ENCODE data around the gene USP47.
A peak's percentile ranks its signal among the peaks of the same experiment; 100 is the strongest.

The USP47 gene

DNA sequence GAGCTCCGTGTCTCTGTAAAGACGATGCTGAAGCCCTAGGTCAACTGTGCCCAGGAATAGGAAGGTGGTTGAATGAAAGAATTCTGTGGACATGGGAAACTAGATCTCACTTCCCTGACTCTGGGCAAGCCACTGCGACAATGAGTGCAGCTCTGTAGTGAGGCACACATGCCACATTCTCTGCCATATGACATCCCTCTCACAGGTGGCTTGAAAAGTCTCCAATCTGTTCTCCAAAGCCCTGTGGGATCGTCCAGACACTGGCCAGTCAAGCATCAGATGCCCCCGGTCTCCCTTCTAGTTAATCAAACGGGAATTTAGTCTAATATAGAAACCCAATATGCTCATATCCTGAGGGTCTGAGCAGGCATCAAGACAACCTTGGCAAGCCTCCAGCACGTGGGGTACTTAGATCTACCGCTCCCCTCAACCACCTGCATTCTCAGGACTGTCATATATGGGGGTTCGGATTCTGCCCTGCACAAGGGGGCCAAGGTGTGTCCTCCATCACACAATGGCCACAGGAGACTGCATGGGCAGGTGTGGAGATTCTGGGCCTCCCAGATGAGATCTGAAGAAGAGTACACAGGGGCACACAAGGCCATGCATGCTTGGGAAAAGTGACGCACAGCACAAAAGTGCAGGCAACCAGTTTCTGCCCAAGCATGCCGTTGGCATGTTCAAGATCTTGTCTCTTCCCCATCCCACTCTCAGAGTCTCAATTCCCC is 154.7 kb downstream of the USP47 start:
- Histone ChIP-seq H3K27me3 (ENCODE audit: control insufficient read depth, insufficient read depth, low read length) (no peaks in the 10 kb centered on the region), H3K4me3 (ENCODE audit: low read length) (no peak overlapping the region), H3K36me3 (ENCODE audit: control insufficient read depth, insufficient read depth, low read length) (no peaks in the 10 kb centered on the region), H3K4me1 (ENCODE audit: control insufficient read depth, insufficient read depth, low read length) (no peaks in the 10 kb centered on the region), H3K27ac (ENCODE audit: low read depth, low read length) (no peak overlapping the region), H3K9ac (ENCODE audit: low read length) (no peak overlapping the region)

- no peak overlapping the region for H3K9ac ChIP-seq (ENCODE audit: low read length)
- H3K36me3 ChIP-seq (ENCODE audit: control insufficient read depth, insufficient read depth, low read length): no peaks in the 10 kb centered on the region
- H3K27me3 ChIP-seq (ENCODE audit: control insufficient read depth, insufficient read depth, low read length): no peaks in the 10 kb centered on the region
- no peaks in the 10 kb centered on the region for H3K4me1 ChIP-seq (ENCODE audit: control insufficient read depth, insufficient read depth, low read length)
- no peak overlapping the region for H3K4me3 ChIP-seq (ENCODE audit: low read length)
- H3K27ac ChIP-seq (ENCODE audit: low read depth, low read length): no peak overlapping the region
These were observed 155.2 kb downstream of the USP47 start for GRCh38 chr11:11997049-11997322.

GRCh38 chr11:11998091-11998781 is 156.5 kb downstream of the USP47 start:
- Histone ChIP-seq H3K4me1 (ENCODE audit: control insufficient read depth, insufficient read depth, low read length) (no peaks in the 10 kb centered on the region), H3K4me3 (ENCODE audit: low read length) (no peak overlapping the region), H3K27ac (ENCODE audit: low read depth, low read length) (no peak overlapping the region), H3K9ac (ENCODE audit: low read length) (no peak overlapping the region), H3K27me3 (ENCODE audit: control insufficient read depth, insufficient read depth, low read length) (no peaks in the 10 kb centered on the region), H3K36me3 (ENCODE audit: control insufficient read depth, insufficient read depth, low read length) (no peaks in the 10 kb centered on the region)

DNA sequence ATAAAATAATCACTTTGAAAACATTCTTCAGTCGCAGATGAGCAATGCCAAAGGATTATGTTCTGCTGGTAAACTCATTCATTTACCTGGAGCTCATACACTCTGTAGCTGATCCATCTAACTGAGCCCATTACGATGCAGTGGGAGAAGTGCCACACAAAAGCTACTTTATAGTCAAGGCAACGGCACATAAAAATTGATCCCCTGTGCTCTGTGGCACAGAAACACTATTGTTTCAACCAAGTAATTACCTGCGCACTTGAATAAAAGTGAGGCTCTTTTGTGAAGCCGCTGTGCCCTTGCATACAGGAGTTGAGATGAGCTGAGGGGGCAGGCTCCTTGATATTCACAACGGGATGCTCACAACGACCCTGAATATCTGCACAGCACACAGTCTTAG is 159.4 kb downstream of the USP47 start:
- Histone ChIP-seq H3K27me3 (ENCODE audit: control insufficient read depth, insufficient read depth, low read length) (no peaks in the 10 kb centered on the region), H3K9ac (ENCODE audit: low read length) (no peak overlapping the region), H3K4me3 (ENCODE audit: low read length) (no peak overlapping the region), H3K4me1 (ENCODE audit: control insufficient read depth, insufficient read depth, low read length) (no peaks in the 10 kb centered on the region), H3K36me3 (ENCODE audit: control insufficient read depth, insufficient read depth, low read length) (no peaks in the 10 kb centered on the region), H3K27ac (ENCODE audit: low read depth, low read length) (no peak overlapping the region)

DNA sequence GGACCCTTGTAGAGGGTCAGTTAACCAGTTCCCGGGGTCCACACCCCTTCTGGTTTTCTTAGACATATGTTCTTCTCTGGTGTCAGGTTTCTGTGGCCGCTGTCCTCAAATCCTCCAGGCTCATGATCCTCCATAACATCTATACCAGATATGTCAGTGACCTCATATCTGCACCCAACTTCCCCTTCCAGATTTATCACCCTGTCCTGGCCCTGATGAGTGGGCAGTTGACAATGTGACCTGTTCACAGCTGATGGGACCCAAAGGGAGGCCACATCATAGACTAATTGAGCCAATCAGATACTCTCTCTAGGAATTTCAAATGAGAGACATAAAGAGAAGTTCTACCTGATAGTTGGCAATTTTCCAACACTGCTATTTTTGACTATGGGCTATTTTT is 161.6 kb downstream of the USP47 start:
- Histone ChIP-seq H3K4me3 (ENCODE audit: low read length) (no peak overlapping the region), H3K27me3 (ENCODE audit: control insufficient read depth, insufficient read depth, low read length) (peaks cover 4% of the 10 kb centered on the region), H3K36me3 (ENCODE audit: control insufficient read depth, insufficient read depth, low read length) (no peaks in the 10 kb centered on the region), H3K4me1 (ENCODE audit: control insufficient read depth, insufficient read depth, low read length) (no peaks in the 10 kb centered on the region), H3K27ac (ENCODE audit: low read depth, low read length) (no peak overlapping the region), H3K9ac (ENCODE audit: low read length) (no peak overlapping the region)

DNA sequence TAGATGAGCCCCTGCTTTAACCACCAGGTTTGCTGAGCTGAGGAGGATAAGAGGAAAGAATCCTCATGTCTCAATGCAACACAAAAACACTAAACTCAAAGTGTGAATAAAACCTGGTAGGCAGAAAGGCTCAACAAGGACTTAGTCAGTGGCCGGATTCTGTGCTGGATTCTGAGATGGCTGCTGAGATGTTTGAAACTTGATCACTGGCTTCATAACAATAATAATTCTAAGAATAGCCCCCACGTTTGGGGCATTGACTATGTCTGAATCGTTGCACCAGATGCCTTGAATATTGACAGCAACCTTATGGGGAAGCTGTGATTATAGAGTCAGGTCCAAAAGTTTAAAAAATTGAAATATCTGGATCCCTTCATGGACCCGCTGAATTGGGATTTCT is 162.0 kb downstream of the USP47 start:
- H3K27me3 ChIP-seq (ENCODE audit: control insufficient read depth, insufficient read depth, low read length): peaks cover 4% of the 10 kb centered on the region
- no peaks in the 10 kb centered on the region for H3K4me1 ChIP-seq (ENCODE audit: control insufficient read depth, insufficient read depth, low read length)
- no peaks in the 10 kb centered on the region for H3K36me3 ChIP-seq (ENCODE audit: control insufficient read depth, insufficient read depth, low read length)
- H3K4me3 ChIP-seq (ENCODE audit: low read length): no peak overlapping the region
- H3K27ac ChIP-seq (ENCODE audit: low read depth, low read length): no peak overlapping the region
- H3K9ac ChIP-seq (ENCODE audit: low read length): no peak overlapping the region

DNA sequence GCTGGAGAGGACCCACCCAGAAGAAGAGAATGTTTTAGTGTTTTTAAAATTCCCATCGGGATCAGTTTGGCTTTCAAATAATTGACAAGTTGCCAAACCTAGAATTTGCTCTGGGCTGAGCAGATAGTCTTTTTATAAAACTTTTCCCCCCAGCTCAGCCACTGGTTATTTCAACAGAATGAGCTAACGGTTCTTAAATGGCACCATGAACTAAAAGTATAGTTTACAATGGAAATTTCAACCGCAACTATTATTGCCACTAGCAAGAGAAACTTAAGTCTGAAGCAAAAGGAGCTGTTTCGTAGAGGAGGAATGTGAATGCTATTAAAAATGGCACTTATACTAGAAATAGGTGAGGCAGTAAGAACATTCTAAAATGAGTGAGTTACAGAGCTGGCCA is 163.3 kb downstream of the USP47 start:
- Histone ChIP-seq H3K9ac (ENCODE audit: low read length) (no peak overlapping the region), H3K36me3 (ENCODE audit: control insufficient read depth, insufficient read depth, low read length) (no peaks in the 10 kb centered on the region), H3K27me3 (ENCODE audit: control insufficient read depth, insufficient read depth, low read length) (peaks cover 4% of the 10 kb centered on the region), H3K27ac (ENCODE audit: low read depth, low read length) (no peak overlapping the region), H3K4me3 (ENCODE audit: low read length) (no peak overlapping the region), H3K4me1 (ENCODE audit: control insufficient read depth, insufficient read depth, low read length) (no peaks in the 10 kb centered on the region)

- Histone ChIP-seq H3K9ac (ENCODE audit: low read length) (no peak overlapping the region), H3K4me3 (ENCODE audit: low read length) (no peak overlapping the region), H3K27me3 (ENCODE audit: control insufficient read depth, insufficient read depth, low read length) (peaks cover 4% of the 10 kb centered on the region), H3K36me3 (ENCODE audit: control insufficient read depth, insufficient read depth, low read length) (no peaks in the 10 kb centered on the region), H3K27ac (ENCODE audit: low read depth, low read length) (no peak overlapping the region), H3K4me1 (ENCODE audit: control insufficient read depth, insufficient read depth, low read length) (no peaks in the 10 kb centered on the region)
These were observed 163.7 kb downstream of the USP47 start for GRCh38 chr11:12005476-12005875.

DNA sequence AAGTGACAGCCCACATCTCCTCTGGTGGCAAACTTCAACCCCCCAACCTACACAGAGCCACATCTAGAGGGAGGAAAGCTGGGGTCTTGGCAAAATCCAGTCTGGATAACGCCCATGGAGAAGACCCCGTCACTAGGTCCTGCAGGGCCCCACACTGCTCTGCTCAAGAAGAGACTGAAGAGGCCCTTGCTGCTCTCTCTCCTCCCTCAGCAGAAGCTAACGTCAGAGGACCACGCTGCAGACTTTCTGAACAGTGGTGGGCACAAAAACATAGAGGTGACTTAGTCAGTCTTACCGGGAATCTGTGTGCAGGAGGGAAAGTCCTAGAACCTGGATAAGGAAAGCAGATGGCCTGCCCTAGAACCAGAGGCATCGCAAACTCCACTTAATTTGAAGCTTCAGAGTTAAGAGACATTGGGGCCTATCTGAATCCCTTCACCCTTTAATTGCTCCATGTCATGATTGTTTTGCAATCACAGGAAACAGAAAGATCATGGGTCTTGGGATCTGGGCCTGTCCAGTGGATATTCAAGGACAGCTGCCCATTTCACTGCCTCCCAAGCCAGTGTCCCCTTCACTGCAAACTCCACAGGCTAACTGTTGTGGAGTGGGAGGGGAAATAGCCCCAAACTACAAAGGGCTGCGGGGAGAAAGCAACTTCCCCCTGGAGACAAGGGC is 164.9 kb downstream of the USP47 start:
- Histone ChIP-seq H3K27ac (ENCODE audit: low read depth, low read length) (no peak overlapping the region), H3K9ac (ENCODE audit: low read length) (no peak overlapping the region), H3K4me3 (ENCODE audit: low read length) (no peak overlapping the region), H3K27me3 (ENCODE audit: control insufficient read depth, insufficient read depth, low read length) (peaks cover 4% of the 10 kb centered on the region), H3K4me1 (ENCODE audit: control insufficient read depth, insufficient read depth, low read length) (no peaks in the 10 kb centered on the region), H3K36me3 (ENCODE audit: control insufficient read depth, insufficient read depth, low read length) (no peaks in the 10 kb centered on the region)

GRCh38 chr11:12007230-12007593 is 165.4 kb downstream of the USP47 start:
- H3K36me3 ChIP-seq (ENCODE audit: control insufficient read depth, insufficient read depth, low read length): no peaks in the 10 kb centered on the region
- no peak overlapping the region for H3K27ac ChIP-seq (ENCODE audit: low read depth, low read length)
- H3K4me3 ChIP-seq (ENCODE audit: low read length): no peak overlapping the region
- H3K4me1 ChIP-seq (ENCODE audit: control insufficient read depth, insufficient read depth, low read length): no peaks in the 10 kb centered on the region
- H3K9ac ChIP-seq (ENCODE audit: low read length): no peak overlapping the region
- peaks cover 4% of the 10 kb centered on the region for H3K27me3 ChIP-seq (ENCODE audit: control insufficient read depth, insufficient read depth, low read length)

DNA sequence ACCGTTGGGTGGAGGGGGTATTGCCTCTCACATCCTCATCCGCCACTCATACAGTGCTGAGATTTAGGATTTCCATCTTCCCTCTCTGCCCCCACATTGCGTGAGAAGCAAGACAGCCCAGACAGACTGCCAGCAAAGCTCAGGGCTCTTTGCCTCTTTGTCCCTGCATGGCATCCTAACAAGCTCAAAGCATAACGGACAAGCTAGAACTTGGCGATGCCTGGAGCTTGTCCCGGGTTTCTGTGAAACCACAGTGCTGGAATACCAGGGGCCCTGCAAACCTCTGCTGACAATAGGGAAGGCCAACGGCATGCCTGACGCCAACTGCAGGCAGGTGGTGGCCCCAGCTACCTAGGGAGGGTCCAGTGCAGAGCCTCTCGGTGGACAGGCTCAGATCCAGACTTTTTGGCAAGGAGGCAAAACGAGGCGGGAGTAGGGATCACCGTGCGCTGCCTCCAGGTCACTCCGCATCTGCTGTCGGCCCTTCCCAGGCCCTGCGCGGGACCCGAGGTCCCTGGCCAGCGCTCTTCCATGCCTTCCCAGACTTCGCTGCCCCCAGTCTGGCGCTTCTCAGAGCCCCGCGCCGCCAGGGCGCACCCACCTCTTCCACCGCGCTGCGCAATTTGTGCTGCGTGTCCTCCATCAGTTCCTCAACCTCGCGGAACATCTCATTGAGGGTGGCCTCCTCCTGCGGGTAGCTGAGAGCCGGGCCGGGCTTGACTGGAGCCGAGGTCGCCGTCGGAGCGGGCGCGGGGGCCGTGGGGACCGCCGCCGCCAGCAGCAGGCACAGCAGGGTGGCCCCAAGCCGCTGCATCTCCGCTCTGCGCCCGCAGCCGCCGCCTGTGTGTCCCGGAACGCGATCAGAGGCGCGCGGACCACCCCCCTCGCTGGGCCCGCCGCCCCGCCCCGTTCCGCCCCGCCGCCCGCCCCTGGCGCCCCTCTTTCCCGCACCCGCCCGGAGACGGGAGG is 166.3 kb downstream of the USP47 start, which contains the start of gene DKK3:
Gene DKK3, minus strand, starts transcription at position 858 of the 969 bp plus-strand sequence. Its CDS starts 44 bp downstream, at position 814.
- Histone ChIP-seq H3K36me3 (ENCODE audit: control insufficient read depth, insufficient read depth, low read length) (no peaks in the 10 kb centered on the region), H3K4me3 (ENCODE audit: low read length) (peak within 1 kb of the TSS; percentile 57), H3K27ac (ENCODE audit: low read depth, low read length) (no peak within 1 kb of the TSS), H3K9ac (ENCODE audit: low read length) (peak within 1 kb of the TSS; percentile 19), H3K4me1 (ENCODE audit: control insufficient read depth, insufficient read depth, low read length) (no peaks in the 10 kb centered on the region), H3K27me3 (ENCODE audit: control insufficient read depth, insufficient read depth, low read length) (peaks cover 4% of the 10 kb centered on the region)
